Left ventricle myocardium superior (tissue), 1 donor: ENCODE data around the gene OSBPL5. TPM values are rescaled to one million over a fixed set of nuclear protein-coding genes. Genes with fewer than 3 reads are reported as not detected.

Experiments
- ATAC-seq: fragments of 200-7000 bp; cut with Tn5 transposase; one replicate; pipeline ENCODE4 v1.9.1; 2020; ENCODE audit warnings: mild to moderate bottlenecking, moderate library complexity
- DNase-seq: peaks from one replicate; pipeline ENCODE4 v3.0.0-alpha.2; 2020
- intact Hi-C: fragments of 100-400 bp; cut with micrococcal nuclease; formaldehyde crosslinking; loops from one replicate; pipeline ENCODE4 v1.11.0; 2022
- total RNA-seq: library from RNA; stranded (reverse); fragmentation: NEBNext Ultra II Directional; extraction: Animal tissue kit (Norgen Biotek cat#: 25700); gene quantifications from one replicate; pipeline ENCODE4 v1.2.1, GENCODE V29; 2021
- donor health status: DM: no; HTN: yes; CAD: no; lungs with severe emphysema.

Gene OSBPL5
- total RNA-seq, 1 donor from 2014 or later: 15.9 TPM

- ATAC-seq: no peak
- peak; percentile 26 for DNase-seq
- intact Hi-C loops: no loop called here
Observed at GRCh38 chr11:3199537-3200295, 34.6 kb upstream of the OSBPL5 start.

DNA sequence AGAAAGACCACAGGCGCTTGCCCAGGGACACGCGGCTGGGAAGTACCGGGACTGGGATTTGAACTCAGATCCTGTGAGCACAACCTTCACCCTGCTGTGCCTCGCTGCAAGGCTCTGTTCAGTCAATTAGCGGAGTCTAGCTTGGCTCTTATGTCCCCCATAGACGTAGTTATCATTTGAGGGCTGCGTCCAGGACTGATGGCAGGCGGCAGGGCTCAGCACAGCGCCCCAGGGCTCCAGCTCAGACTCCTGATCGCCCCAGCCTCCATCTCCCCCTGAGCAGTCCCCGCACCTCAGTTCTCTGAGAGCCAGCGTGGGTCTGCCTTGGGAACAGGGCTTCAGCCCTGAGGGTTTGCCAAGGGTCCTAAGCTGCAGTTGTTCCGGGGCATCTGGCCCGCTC is 33.7 kb upstream of the OSBPL5 start:
- DNase-seq (peak; percentile 5), ATAC-seq (no peak)
- intact Hi-C loops: no loop called here

GRCh38 chr11:3197878-3198528 is 32.9 kb upstream of the OSBPL5 start:
- intact Hi-C loops: no loop called here
- ATAC-seq: no peak
- DNase-seq: no peak

- intact Hi-C loops: no loop called here
- DNase-seq (peak; percentile 12), ATAC-seq (no peak)
Observed at GRCh38 chr11:3197044-3197695, 32.1 kb upstream of the OSBPL5 start.

DNA sequence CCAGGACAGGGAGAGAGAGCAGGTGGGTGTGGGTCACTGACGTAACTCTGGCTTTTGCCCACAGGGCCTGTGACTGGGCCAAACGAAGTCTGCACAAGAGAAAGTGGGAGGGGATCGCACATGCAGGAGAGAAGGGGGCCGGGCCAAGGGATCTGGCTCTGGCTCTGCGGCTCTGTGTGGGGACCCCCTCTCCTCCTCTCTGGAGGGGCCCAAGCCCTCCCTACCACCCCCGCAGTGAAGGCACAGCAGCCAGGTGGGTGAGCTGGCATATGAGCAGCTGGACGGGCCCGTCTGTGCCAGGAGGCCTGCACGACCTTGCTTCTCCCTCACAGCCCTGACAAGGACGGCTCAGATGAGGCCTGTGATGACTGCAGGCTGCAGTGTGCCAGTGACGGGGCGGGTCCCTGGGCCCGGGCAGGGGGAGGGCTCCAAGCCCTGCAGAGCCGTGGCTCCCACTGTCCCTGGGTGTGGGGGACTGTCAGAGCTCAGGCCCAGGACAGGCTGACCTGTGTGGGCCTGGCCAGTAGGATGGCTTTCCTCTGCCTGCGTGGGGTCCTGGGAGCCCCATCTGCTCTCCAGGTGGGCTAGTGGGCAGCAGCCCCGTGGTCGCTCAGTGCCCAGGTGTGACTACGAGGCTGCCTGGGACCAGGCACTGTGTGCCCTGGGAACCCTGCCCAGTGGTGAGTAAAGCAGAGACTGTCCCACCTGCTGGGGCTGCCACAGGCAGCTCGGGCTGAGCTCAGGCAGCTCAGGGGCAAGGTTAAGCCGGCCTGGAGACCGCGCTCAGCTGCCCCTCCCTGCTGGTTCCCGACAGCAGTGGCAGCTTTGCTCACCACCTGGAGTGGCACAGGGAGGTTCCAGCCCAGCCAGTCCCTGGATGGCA is 31.3 kb upstream of the OSBPL5 start:
- peak; percentile 8 for DNase-seq
- intact Hi-C loops: no loop called here
- ATAC-seq: peak; percentile 59

DNA sequence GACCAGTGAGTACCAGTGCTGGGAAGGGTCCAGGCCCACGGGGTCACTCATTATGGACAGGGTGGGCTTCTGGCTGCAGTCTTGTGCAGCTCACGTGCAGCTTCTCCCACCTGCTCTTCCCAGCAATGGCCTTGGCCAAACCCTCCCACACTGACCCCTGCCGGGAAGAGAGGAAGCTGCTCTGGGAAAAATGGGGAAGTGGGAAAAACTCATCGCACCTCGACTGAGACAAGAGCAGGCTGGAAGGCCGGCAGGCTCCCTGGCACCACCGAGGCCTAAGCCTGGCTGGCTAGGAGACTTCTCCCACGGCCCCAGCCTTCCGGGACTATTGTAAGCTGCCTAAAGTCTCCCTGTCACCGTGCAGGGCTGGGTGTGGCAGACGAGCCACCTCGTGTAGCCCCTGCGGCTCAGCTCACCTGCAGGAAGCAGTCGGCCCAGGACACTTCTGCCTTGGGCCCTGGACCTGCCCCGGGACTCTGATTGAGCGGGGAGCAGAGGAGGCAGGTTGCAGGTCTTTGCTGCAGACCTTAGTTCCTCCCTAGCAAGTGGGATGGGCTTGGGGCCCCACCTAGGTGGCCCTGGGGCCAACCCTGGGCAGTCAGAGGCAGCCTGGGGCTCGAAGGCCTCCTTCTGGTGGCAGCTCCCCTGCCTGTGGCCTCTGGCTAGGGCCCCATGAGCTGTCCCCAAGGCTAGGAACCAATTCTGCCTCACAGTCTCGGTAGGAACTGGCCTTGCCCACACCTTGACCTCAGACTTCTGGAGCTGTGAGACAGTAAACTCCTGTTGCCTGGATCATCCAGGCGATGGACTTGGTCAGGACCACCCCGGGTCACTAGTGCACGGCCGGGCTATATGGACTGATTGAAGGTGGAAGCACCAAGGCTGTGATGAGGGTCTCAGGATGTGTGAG is 30.4 kb upstream of the OSBPL5 start:
- ATAC-seq: peak; percentile 33
- no peak for DNase-seq
- intact Hi-C loops: no loop called here

GRCh38 chr11:3194016-3194816 is 29.1 kb upstream of the OSBPL5 start:
- no peak for ATAC-seq

DNA sequence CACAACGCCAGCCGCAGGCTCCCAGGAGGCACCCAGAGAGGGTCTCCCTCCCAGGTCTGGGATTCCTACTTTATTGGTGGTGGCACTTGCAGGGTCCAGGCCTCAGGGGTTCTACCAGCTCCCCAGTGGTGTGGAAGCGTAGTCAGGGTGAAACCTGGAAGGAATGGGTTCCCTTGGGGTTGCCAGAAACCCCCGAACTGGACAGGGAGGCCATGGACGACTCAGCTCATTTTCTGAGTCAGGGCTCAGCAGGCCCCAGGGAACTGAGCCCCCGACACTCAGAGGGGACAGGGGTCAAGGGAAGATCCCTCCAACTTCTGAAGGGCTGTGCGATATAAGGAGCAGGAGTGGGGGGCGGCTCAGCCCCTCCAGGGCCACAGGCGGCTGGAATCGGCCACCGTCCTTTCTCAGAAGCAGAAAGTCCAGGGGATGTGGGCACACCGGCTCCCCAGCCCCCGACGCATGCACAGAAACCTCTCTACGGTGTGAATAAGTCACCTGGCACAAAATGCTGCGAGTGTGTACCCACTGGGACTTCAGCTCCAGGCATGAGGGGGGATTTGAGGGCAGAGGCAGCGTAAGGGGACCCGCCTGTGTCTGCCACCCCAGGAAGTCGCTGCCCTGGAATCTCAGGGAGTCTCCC is 28.4 kb upstream of the OSBPL5 start:
- ATAC-seq (no peak), DNase-seq (no peak)
- intact Hi-C loops: no loop called here

More at GRCh38 chr11:3194016-3194816, 29.1 kb upstream of the OSBPL5 start:
- intact Hi-C loops: no loop called here
- no peak for DNase-seq

- intact Hi-C loops: no loop called here
- ATAC-seq (no peak), DNase-seq (no peak)
Observed at GRCh38 chr11:3192511-3193372, 27.6 kb upstream of the OSBPL5 start.

DNA sequence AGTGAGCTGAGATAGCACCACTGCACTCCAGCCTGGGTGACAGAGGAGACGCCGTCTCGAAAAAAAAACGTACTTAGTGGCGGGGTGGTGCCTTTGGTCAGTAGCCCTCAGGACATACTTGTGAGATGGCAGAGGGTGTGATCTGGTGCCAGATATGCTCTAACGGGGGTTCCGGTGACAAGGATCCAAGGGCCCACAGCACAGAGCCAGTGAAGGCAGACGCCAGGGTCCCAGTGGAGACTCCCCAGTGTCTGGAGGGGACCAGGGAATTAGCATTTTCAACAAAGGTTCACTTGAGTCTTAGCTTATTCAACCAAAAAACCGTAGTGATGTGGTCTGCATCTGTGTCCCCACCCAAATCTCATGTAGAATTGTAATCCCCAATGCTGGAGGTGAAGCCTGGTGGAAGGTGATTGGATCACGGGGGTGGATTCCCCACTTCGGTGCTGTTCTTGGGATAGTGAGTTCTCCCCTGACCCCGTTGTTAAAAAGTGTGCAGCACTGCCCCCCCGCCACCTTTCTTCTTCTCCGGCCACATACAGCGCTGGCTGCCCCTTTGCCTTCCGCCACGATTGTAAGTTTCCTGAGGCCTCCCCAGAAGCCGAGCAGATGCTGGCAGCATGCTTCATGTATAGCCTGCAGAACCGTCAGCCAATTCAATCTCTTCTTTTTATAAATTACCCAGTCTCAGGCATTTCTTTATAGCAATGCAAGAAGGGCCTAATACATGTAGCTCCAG is 26.6 kb upstream of the OSBPL5 start:
- ATAC-seq (no peak), DNase-seq (no peak)
- intact Hi-C loops: no loop called here

DNA sequence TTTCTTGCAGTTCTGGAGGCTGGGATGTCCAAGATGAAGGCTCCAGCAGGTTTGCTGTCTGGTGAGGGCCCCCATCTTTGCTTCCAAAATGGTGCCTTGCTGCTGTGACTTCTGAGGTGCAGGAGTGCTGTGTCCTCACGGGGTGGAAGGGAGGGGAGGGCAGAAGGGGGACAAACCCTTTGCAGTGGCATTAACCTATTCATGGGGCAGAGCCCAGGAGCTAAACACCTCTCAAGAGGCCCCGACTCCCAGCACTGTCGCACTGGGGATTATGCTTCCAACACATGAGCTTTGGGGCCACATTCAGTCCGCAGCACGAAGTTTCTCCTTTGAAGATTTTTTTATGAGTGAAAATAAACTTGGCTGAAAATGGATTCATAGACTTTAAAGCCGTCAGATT is 25.5 kb upstream of the OSBPL5 start:
- no peak for DNase-seq
- no peak for ATAC-seq
- intact Hi-C loops: no loop called here

DNA sequence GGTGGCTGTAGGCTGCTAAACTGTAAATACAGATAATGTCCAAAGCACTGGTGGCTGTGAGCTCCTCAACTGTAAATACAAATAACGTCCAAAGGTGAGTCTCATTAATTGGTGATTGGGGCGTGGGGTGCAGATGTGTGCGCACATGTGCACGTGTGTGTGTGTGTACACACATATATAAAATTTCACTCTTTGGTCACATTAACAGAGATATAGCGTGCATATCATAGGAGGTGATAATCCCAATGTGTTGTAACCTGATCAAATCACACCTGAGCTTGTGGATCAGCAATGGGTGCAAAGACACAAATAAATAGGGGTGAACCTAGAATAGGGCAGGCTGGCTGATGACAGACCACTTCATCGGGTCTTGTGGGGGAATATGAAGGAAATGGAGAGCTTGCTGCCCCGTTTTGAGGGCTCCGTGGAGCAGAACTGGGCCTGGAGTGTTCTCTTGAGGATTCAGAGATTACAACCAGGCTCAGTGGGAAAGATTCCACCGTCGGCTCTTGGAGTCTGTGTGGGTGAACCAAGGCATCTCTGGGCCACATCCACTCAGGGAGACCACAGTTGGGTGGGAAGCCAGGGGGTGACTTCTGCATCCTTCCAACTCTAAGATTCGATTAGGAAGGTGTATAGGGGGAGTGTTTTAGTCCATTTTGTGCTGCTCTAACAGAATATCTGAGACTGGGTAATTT is 24.9 kb upstream of the OSBPL5 start:
- ATAC-seq (no peak), DNase-seq (peak; percentile 6)
- intact Hi-C loops: no loop called here

DNA sequence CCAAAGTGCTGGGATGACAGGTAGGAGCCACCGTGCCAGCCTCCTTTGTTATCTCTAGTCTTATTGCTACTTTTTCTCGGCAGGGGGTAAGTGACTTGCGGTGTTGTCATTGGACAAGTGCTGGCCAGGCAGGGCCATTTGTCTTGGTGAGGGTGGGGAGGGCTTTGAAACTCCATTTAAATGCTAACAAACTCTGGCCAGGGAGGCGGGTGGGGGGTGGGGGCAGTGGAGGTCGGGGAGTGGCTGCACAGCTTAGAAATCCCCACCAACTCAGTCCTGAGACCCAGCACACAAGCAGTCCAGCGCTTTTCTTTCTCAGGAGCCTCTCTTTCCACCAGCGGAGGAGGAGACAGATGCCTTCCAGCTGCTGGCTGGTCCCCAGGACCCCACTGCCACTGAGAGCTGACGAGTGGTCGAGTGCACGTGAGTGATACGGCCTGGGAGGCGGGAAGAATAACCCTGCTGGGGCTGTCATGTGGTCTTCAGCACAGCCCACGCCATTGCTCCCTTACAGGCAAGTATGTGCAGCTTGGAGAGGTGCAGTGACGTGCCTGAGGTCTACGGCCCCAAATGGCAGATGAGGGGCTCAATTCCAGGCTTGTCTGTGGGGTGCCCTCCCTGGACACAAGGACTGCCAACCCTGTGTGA is 24.2 kb upstream of the OSBPL5 start:
- intact Hi-C loops: no loop called here
- peak; percentile 10 for DNase-seq

DNA sequence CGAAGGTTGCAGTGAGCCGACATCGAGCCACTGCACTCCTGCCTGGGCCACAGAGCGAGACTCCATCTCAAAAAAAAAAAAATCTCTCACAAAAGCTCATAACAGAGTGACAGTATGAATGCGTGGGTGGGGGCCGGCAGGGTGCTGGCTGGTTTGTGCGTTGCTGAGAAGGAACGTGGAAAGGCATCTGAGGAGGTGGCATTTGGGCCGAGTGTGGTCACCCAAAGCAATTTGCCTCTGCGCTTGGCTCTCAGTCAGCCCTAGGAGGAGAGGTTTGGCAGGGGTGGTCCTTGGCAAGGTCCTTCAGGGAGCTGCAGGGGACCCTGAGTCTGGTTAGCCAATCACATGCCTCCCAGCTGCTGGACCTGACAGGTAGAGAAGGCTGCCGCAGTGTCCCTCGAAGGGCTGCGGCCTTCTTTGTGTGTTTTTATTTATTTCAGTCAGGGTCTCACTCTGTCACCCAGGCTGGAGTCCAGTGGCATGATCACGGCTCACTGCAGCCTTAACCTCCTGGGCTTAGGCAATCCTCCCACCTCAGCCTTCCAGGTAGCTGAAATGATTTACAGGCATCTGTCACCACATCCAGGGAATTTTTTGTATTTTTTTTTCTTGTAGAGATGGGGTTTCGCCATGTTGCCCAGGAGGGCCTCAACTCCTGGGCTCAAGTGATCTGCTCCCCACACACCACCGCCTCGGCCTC is 23.5 kb upstream of the OSBPL5 start:
- intact Hi-C loops: no loop called here
- no peak for ATAC-seq
- DNase-seq: peak; percentile 17

More for the DNA sequence above, 24.2 kb upstream of the OSBPL5 start:
- no peak for ATAC-seq
